NCI-H2107 (cell line): ENCODE data around the gene PPP1R1B.

Experiments used
- DNase-seq: peaks from one replicate; lab custom pipeline; 2025; lab: John Stamatoyannopoulos, UW

Gene PPP1R1B

GRCh38 chr17:39684369-39685192 lies 57.8 kb downstream of the PPP1R1B start:
- no peak for DNase-seq
